Panc1 (cell line): ENCODE measurements around the gene AGPAT3. TPM values are rescaled to one million over a fixed set of nuclear protein-coding genes. Genes with fewer than 3 reads are reported as not detected.

Experiments used
- ATAC-seq: fragments of 200-7000 bp; cut with Tn5 transposase; 2 replicates; pipeline ENCODE4 v1.9.1; 2020; ENCODE audit warnings: mild to moderate bottlenecking, moderate library complexity
- BruUV-seq: library from RNA; stranded (reverse); fragments of 400-500 nt; replicated peaks from 2 replicates; lab custom pipeline; 2021; lab: Mats Ljungman, UMichigan
- CTCF ChIA-PET: fragments of 300-600 bp; sonication (Branson Sonifier 250); formaldehyde crosslinking; loops from one replicate; lab custom pipeline; 2022; ENCODE audit warnings: antibody characterized with exemption; lab: Charles Lee
- POLR2A ChIA-PET: fragments of 300-600 bp; sonication (Branson Sonifier 250); formaldehyde crosslinking; loops from one replicate; lab custom pipeline; 2022; ENCODE audit warnings: antibody characterized with exemption; lab: Charles Lee
- DNase-seq: peaks from one replicate; pipeline ENCODE4 v3.0.0-alpha.2; 2010; ENCODE audit warnings: low read depth, low spot score
- H3K27ac ChIP-seq: 2 replicates; pipeline ENCODE4 v1.5.1; 2011; ENCODE audit warnings: mild to moderate bottlenecking, low read length, inconsistent platforms
- H3K27me3 ChIP-seq: fragments of 200-500 bp; sonication (Bioruptor generic); 2 replicates; pipeline ENCODE4 v1.6.0; 2014; ENCODE audit warnings: low read length, inconsistent platforms; ENCODE audit not compliant: control insufficient read depth, insufficient read depth
- H3K36me3 ChIP-seq: fragments of 200-500 bp; sonication (Bioruptor generic); 2 replicates; pipeline ENCODE4 v1.5.1; 2014; ENCODE audit warnings: inconsistent platforms, mild to moderate bottlenecking, low read length, moderate library complexity; ENCODE audit not compliant: control insufficient read depth, insufficient read depth
- H3K4me1 ChIP-seq: 2 replicates; pipeline ENCODE4 v1.5.1; 2011; ENCODE audit warnings: inconsistent platforms, mild to moderate bottlenecking, low read length, moderate library complexity; ENCODE audit not compliant: control insufficient read depth, insufficient read depth
- H3K4me3 ChIP-seq, 2 experiments: 2 replicates each; pipeline ENCODE4 v1.5.1; 2011 to 2012; ENCODE audit warnings: low read depth in 2 of 2, low read length in 2 of 2, mild to moderate bottlenecking in 2 of 2, inconsistent platforms in 1 of 2, moderate library complexity in 1 of 2
- H3K9me3 ChIP-seq: fragments of 200-500 bp; sonication (Bioruptor generic); 2 replicates; pipeline ENCODE4 v1.5.1; 2014; ENCODE audit warnings: low read depth, mild to moderate bottlenecking, inconsistent platforms, low read length, moderate library complexity; ENCODE audit not compliant: control insufficient read depth, insufficient read depth
- POLR2AphosphoS5 ChIP-seq: IDR thresholded peaks from 2 replicates; pipeline ENCODE4 v1.6.1; 2012; ENCODE audit warnings: mild to moderate bottlenecking, low read depth, low read length, moderate library complexity
- REST ChIP-seq, 2 experiments: IDR thresholded peaks; 2 replicates each; pipeline ENCODE4 v1.6.1; 2011 to 2012; ENCODE audit warnings: low read depth in 2 of 2, control low read depth in 1 of 2, low read length in 1 of 2, mild to moderate bottlenecking in 1 of 2, moderate library complexity in 1 of 2; ENCODE audit not compliant: insufficient read depth in 1 of 2
- SIN3A ChIP-seq: IDR thresholded peaks from 2 replicates; pipeline ENCODE4 v1.6.1; 2012; ENCODE audit warnings: low read depth, mild to moderate bottlenecking, low read length, moderate library complexity, borderline replicate concordance; ENCODE audit not compliant: insufficient read depth
- TCF7L2 ChIP-seq: IDR thresholded peaks from 2 replicates; pipeline ENCODE4 v1.6.1; 2011; ENCODE audit warnings: mild to moderate bottlenecking, low read depth, low read length, inconsistent platforms
- in situ Hi-C: cut with HindIII; loops from 2 replicates; pipeline ENCODE4 v1.10.0; 2016; ENCODE audit warnings: low sequenced_read_pairs, low pct_unique_long_range_greater_than_20kb
- intact Hi-C: fragments of 100-400 bp; cut with micrococcal nuclease; formaldehyde crosslinking; loops from one replicate; pipeline ENCODE4 v1.10.0; 2022; ENCODE audit not compliant: unreplicated experiment
- total RNA-seq: library from RNA; stranded (reverse); gene quantifications from one replicate; pipeline ENCODE4 v1.2.1, GENCODE V29; 2021; ENCODE audit not compliant: unreplicated experiment
- TF ChIP-seq, protein P1 (sequence below): fragments of 450-650 bp; IDR thresholded peaks from 2 replicates; pipeline ENCODE4 v1.5.1; 2017; ENCODE audit warnings: mild to moderate bottlenecking

AGPAT3 gene
- total RNA-seq, 1 experiment from 2014 or later: 40.1 TPM

- ChIA-PET CTCF (no interaction called here), POLR2A (no interaction called here)
- Histone ChIP-seq H3K27ac (no peak overlapping the region), H3K4me1 (peaks cover 12% of the 10 kb centered on the region), H3K36me3 (no peaks in the 10 kb centered on the region; the same call in 1 of the 2 replicates), H3K9me3 (no peaks in the 10 kb centered on the region), H3K4me3 (no peak overlapping the region), H3K27me3 (no peaks in the 10 kb centered on the region)
- TF ChIP-seq POLR2AphosphoS5 (no peak), REST (IDR thresholded peaks at IDR 0.05; ENCODE audit: insufficient read depth in 1 of 2, low read depth in 2 of 2, low read length in 1 of 2) (no peak), SIN3A (no peak), TCF7L2 (no peak)
- TF ChIP-seq, protein P1, sequence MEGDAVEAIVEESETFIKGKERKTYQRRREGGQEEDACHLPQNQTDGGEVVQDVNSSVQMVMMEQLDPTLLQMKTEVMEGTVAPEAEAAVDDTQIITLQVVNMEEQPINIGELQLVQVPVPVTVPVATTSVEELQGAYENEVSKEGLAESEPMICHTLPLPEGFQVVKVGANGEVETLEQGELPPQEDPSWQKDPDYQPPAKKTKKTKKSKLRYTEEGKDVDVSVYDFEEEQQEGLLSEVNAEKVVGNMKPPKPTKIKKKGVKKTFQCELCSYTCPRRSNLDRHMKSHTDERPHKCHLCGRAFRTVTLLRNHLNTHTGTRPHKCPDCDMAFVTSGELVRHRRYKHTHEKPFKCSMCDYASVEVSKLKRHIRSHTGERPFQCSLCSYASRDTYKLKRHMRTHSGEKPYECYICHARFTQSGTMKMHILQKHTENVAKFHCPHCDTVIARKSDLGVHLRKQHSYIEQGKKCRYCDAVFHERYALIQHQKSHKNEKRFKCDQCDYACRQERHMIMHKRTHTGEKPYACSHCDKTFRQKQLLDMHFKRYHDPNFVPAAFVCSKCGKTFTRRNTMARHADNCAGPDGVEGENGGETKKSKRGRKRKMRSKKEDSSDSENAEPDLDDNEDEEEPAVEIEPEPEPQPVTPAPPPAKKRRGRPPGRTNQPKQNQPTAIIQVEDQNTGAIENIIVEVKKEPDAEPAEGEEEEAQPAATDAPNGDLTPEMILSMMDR: no peak
- intact Hi-C loops (no loop called here), in situ Hi-C loops (no loop called here)
- no peak for ATAC-seq
- BruUV-seq: no TSS peak
- DNase-seq: no peak
Observed at GRCh38 chr21:44010429-44010828, 145.4 kb downstream of the AGPAT3 start.

GRCh38 chr21:44011123-44011522 lies 146.1 kb downstream of the AGPAT3 start:
- no TSS peak for BruUV-seq
- ATAC-seq: no peak
- peak overlapping the region; percentile 75 for H3K27ac ChIP-seq
- intact Hi-C loops: no loop called here
- H3K4me3 ChIP-seq: peak overlapping the region; percentile 68 to 72
- in situ Hi-C loops: no loop called here
- no peaks in the 10 kb centered on the region for H3K9me3 ChIP-seq
- POLR2A ChIA-PET: no interaction called here
- H3K27me3 ChIP-seq: no peaks in the 10 kb centered on the region
- TF ChIP-seq REST (IDR thresholded peaks at IDR 0.05; ENCODE audit: insufficient read depth in 1 of 2, low read depth in 2 of 2, low read length in 1 of 2) (no peak), POLR2AphosphoS5 (no peak), SIN3A (no peak), TCF7L2 (no peak)
- TF ChIP-seq, protein P1: no peak
- peaks cover 12% of the 10 kb centered on the region for H3K4me1 ChIP-seq
- no peaks in the 10 kb centered on the region; the same call in 1 of the 2 replicates for H3K36me3 ChIP-seq
- CTCF ChIA-PET: no interaction called here
- no peak for DNase-seq
